Keratinocyte (primary cell): ENCODE measurements around the gene KRTAP12-1.

Experiments used
- CTCF ChIP-seq, 3 experiments: IDR thresholded peaks in 1 of 3; conservative IDR thresholded peaks in 1 of 3; optimal IDR thresholded peaks in 1 of 3; 2 replicates in 2 of 3; 3 replicates in 1 of 3; pipeline versions ENCODE3 to v1.5.1; 2011; ENCODE audit warnings: low read length in 3 of 3, mild to moderate bottlenecking in 3 of 3, moderate library complexity in 2 of 3, control low read depth in 1 of 3, inconsistent platforms in 1 of 3; ENCODE audit not compliant: insufficient read depth in 2 of 3; ENCODE audit errors: extremely low read depth in 1 of 3
- EZH2 ChIP-seq: IDR thresholded peaks from one replicate; pipeline ENCODE4 v1.6.1; 2012; ENCODE audit warnings: inconsistent platforms, mild to moderate bottlenecking, low read length, moderate library complexity

- TF ChIP-seq CTCF (optimal IDR thresholded peaks at IDR 0.05 in 1 of 3, IDR thresholded peaks at IDR 0.05 in 1 of 3, conservative IDR thresholded peaks at IDR 0.05 in 1 of 3; ENCODE audit: extremely low read depth in 1 of 3, insufficient read depth in 2 of 3, low read length in 3 of 3): no peak
- no peak for TF ChIP-seq EZH2
Measured at GRCh38 chr21:44722731-44723130, 40.8 kb upstream of the KRTAP12-1 start.
